HG02763 (cell line): ENCODE results near the gene ZEB2.
"Not testable (repeated sequence)": the region's sequence is repeated elsewhere in the genome, so short reads cannot be mapped to it uniquely, and the experiment has no call there.

Experiments used
- ATAC-seq: cut with Tn5 transposase; IDR thresholded peaks from one replicate; pipeline ENCODE4 v1.9.1; 2021; ENCODE audit warnings: mild to moderate bottlenecking, moderate library complexity; ENCODE audit not compliant: unreplicated experiment

ZEB2 gene

GRCh38 chr2:144364247-144364646, 155.7 kb downstream of the ZEB2 start:
- ATAC-seq, result not testable (repeated sequence)

- no peak for ATAC-seq
Measured at GRCh38 chr2:144362401-144362800, 157.5 kb downstream of the ZEB2 start.

GRCh38 chr2:144361742-144362141, 158.2 kb downstream of the ZEB2 start:
- no peak for ATAC-seq

- ATAC-seq, result no peak
Measured at GRCh38 chr2:144359684-144360083, 160.2 kb downstream of the ZEB2 start.

- ATAC-seq, result peak; percentile 53
Measured at GRCh38 chr2:144358979-144359541, 160.9 kb downstream of the ZEB2 start.

GRCh38 chr2:144358374-144358964, 161.4 kb downstream of the ZEB2 start:
- ATAC-seq, result peak; percentile 0

- ATAC-seq, result peak; percentile 69
Measured at GRCh38 chr2:144357623-144358373, 162.1 kb downstream of the ZEB2 start.

GRCh38 chr2:144356402-144356801, 163.5 kb downstream of the ZEB2 start:
- no peak for ATAC-seq

GRCh38 chr2:144354953-144355352, 165.0 kb downstream of the ZEB2 start:
- no peak for ATAC-seq

GRCh38 chr2:144351687-144352086, 168.2 kb downstream of the ZEB2 start:
- ATAC-seq, result no peak

GRCh38 chr2:144350151-144350802, 169.6 kb downstream of the ZEB2 start:
- no peak for ATAC-seq

GRCh38 chr2:144349674-144350073, 170.2 kb downstream of the ZEB2 start:
- ATAC-seq, result no peak

GRCh38 chr2:144348846-144349245, 171.1 kb downstream of the ZEB2 start:
- ATAC-seq, result no peak

- no peak for ATAC-seq
Measured at GRCh38 chr2:144346229-144346628, 173.7 kb downstream of the ZEB2 start.

GRCh38 chr2:144343145-144343544, 176.8 kb downstream of the ZEB2 start:
- no peak for ATAC-seq

- ATAC-seq, result no peak
Measured at GRCh38 chr2:144341538-144341937, 178.4 kb downstream of the ZEB2 start.

GRCh38 chr2:144339048-144339447, 180.9 kb downstream of the ZEB2 start:
- ATAC-seq, result no peak

- ATAC-seq, result no peak
Measured at GRCh38 chr2:144334551-144334950, 185.4 kb downstream of the ZEB2 start.
